Measurements from ENCODE around the gene ETS1.
A peak's percentile ranks its signal among the peaks of the same experiment; 100 is the strongest.

ETS1 gene

GRCh38 chr11:128517451-128518230 is 69.7 kb downstream of the ETS1 start:
- peak; percentile 86 for DNase-seq

GRCh38 chr11:128516886-128517285 is 70.5 kb downstream of the ETS1 start:
- no peak for DNase-seq

GRCh38 chr11:128515826-128516778 is 71.3 kb downstream of the ETS1 start:
- no peak for DNase-seq

GRCh38 chr11:128515086-128515485 is 72.3 kb downstream of the ETS1 start:
- no peak for DNase-seq

- DNase-seq: peak; percentile 69
Measured at GRCh38 chr11:128513915-128514681, 73.3 kb downstream of the ETS1 start.

GRCh38 chr11:128512474-128512996 is 74.8 kb downstream of the ETS1 start:
- no peak for DNase-seq

- no peak for DNase-seq
Measured at GRCh38 chr11:128511712-128512111, 75.6 kb downstream of the ETS1 start.

GRCh38 chr11:128509621-128510389 is 77.6 kb downstream of the ETS1 start:
- DNase-seq: peak; percentile 79

GRCh38 chr11:128508770-128509510 is 78.4 kb downstream of the ETS1 start:
- DNase-seq: peak; percentile 87

GRCh38 chr11:128507936-128508335 is 79.4 kb downstream of the ETS1 start:
- no peak for DNase-seq

GRCh38 chr11:128506999-128507611 is 80.3 kb downstream of the ETS1 start:
- DNase-seq: peak; percentile 97

- no peak for DNase-seq
Measured at GRCh38 chr11:128506356-128506755, 81.0 kb downstream of the ETS1 start.

GRCh38 chr11:128505449-128506065 is 81.8 kb downstream of the ETS1 start:
- no peak for DNase-seq

- DNase-seq: no peak
Measured at GRCh38 chr11:128504486-128504885, 82.9 kb downstream of the ETS1 start.

- DNase-seq: peak; percentile 97
Measured at GRCh38 chr11:128503245-128503991, 83.9 kb downstream of the ETS1 start.

GRCh38 chr11:128502726-128503125 is 84.6 kb downstream of the ETS1 start:
- DNase-seq: peak; percentile 97

GRCh38 chr11:128501632-128502549 is 85.5 kb downstream of the ETS1 start:
- peak; percentile 89 for DNase-seq

- no peak for DNase-seq
Measured at GRCh38 chr11:128501008-128501407, 86.3 kb downstream of the ETS1 start.
